Measurements from ENCODE around the gene RASGRP2. TPM values are rescaled to one million over a fixed set of nuclear protein-coding genes. Genes with fewer than 3 reads are reported as not detected.

The RASGRP2 gene
- total and polyA plus RNA-seq, 2 of the 8 experiments (the other 6 are each of a cell fraction or from before 2014, with no cell fraction given), result 40.6 to 45.7 TPM

DNA sequence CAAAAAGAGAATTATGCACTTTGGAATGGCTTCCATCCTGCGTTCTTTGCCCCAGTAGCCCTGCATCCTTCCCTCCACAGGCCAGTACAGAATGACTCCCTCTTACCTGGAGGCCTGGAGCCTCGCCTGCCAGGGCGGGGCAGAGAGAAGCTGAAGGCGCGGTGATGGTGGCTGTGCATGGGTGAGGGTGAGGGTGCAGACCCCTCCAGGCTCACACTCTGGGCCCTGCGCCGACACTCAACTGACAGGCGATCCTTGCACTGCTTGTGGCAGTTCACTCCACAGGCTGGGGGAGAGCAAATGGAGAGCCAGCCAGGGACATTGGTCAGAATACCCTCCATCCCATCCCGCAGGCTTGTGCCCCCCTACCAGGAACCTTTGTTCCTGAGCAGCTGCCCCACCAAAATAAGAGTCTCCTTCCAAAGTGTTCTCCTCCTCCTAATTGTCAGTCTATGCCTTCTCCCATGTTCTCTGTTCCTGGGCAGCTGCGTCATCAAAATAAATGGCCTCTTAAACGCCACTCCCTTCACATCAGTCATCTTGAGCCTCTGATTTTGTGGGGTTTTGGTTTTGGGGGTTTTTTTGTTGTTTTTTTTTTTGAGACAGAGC is 15.1 kb downstream of the RASGRP2 start (continued):
- TF ChIP-seq, protein P1, sequence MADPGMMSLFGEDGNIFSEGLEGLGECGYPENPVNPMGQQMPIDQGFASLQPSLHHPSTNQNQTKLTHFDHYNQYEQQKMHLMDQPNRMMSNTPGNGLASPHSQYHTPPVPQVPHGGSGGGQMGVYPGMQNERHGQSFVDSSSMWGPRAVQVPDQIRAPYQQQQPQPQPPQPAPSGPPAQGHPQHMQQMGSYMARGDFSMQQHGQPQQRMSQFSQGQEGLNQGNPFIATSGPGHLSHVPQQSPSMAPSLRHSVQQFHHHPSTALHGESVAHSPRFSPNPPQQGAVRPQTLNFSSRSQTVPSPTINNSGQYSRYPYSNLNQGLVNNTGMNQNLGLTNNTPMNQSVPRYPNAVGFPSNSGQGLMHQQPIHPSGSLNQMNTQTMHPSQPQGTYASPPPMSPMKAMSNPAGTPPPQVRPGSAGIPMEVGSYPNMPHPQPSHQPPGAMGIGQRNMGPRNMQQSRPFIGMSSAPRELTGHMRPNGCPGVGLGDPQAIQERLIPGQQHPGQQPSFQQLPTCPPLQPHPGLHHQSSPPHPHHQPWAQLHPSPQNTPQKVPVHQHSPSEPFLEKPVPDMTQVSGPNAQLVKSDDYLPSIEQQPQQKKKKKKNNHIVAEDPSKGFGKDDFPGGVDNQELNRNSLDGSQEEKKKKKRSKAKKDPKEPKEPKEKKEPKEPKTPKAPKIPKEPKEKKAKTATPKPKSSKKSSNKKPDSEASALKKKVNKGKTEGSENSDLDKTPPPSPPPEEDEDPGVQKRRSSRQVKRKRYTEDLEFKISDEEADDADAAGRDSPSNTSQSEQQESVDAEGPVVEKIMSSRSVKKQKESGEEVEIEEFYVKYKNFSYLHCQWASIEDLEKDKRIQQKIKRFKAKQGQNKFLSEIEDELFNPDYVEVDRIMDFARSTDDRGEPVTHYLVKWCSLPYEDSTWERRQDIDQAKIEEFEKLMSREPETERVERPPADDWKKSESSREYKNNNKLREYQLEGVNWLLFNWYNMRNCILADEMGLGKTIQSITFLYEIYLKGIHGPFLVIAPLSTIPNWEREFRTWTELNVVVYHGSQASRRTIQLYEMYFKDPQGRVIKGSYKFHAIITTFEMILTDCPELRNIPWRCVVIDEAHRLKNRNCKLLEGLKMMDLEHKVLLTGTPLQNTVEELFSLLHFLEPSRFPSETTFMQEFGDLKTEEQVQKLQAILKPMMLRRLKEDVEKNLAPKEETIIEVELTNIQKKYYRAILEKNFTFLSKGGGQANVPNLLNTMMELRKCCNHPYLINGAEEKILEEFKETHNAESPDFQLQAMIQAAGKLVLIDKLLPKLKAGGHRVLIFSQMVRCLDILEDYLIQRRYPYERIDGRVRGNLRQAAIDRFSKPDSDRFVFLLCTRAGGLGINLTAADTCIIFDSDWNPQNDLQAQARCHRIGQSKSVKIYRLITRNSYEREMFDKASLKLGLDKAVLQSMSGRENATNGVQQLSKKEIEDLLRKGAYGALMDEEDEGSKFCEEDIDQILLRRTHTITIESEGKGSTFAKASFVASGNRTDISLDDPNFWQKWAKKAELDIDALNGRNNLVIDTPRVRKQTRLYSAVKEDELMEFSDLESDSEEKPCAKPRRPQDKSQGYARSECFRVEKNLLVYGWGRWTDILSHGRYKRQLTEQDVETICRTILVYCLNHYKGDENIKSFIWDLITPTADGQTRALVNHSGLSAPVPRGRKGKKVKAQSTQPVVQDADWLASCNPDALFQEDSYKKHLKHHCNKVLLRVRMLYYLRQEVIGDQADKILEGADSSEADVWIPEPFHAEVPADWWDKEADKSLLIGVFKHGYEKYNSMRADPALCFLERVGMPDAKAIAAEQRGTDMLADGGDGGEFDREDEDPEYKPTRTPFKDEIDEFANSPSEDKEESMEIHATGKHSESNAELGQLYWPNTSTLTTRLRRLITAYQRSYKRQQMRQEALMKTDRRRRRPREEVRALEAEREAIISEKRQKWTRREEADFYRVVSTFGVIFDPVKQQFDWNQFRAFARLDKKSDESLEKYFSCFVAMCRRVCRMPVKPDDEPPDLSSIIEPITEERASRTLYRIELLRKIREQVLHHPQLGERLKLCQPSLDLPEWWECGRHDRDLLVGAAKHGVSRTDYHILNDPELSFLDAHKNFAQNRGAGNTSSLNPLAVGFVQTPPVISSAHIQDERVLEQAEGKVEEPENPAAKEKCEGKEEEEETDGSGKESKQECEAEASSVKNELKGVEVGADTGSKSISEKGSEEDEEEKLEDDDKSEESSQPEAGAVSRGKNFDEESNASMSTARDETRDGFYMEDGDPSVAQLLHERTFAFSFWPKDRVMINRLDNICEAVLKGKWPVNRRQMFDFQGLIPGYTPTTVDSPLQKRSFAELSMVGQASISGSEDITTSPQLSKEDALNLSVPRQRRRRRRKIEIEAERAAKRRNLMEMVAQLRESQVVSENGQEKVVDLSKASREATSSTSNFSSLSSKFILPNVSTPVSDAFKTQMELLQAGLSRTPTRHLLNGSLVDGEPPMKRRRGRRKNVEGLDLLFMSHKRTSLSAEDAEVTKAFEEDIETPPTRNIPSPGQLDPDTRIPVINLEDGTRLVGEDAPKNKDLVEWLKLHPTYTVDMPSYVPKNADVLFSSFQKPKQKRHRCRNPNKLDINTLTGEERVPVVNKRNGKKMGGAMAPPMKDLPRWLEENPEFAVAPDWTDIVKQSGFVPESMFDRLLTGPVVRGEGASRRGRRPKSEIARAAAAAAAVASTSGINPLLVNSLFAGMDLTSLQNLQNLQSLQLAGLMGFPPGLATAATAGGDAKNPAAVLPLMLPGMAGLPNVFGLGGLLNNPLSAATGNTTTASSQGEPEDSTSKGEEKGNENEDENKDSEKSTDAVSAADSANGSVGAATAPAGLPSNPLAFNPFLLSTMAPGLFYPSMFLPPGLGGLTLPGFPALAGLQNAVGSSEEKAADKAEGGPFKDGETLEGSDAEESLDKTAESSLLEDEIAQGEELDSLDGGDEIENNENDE (IDR thresholded peaks at IDR 0.05; ENCODE audit: insufficient replicate concordance, low read length), result no peak
- no peak for TF ChIP-seq ZNF274 (IDR thresholded peaks at IDR 0.05; ENCODE audit: borderline replicate concordance, extremely low read depth, low read length)
